Stimulated activated CD8-positive, alpha-beta memory T cell treated with anti-CD3 and anti-CD28 coated beads, Interleukin-7, amount 100 ng/mL, for 24 hours (primary cell): ENCODE data around the gene CALML5.

ENCODE experiments used
- DNase-seq: peaks from one replicate; pipeline ENCODE4 v3.0.0-alpha.2; 2020; ENCODE audit warnings: low read depth

The CALML5 gene

GRCh38 chr10:5461914-5462840, 37.2 kb downstream of the CALML5 start:
- DNase-seq, result no peak

GRCh38 chr10:5461203-5461588, 38.2 kb downstream of the CALML5 start:
- no peak for DNase-seq

- DNase-seq, result no peak
Observed at GRCh38 chr10:5460468-5461202, 38.7 kb downstream of the CALML5 start.

GRCh38 chr10:5458949-5459747, 40.2 kb downstream of the CALML5 start:
- DNase-seq, result no peak

- DNase-seq, result no peak
Observed at GRCh38 chr10:5458425-5458824, 40.9 kb downstream of the CALML5 start.

- DNase-seq, result no peak
Observed at GRCh38 chr10:5457741-5458140, 41.6 kb downstream of the CALML5 start.

- no peak for DNase-seq
Observed at GRCh38 chr10:5456563-5456962, 42.8 kb downstream of the CALML5 start.

- DNase-seq, result no peak
Observed at GRCh38 chr10:5453749-5454489, 45.5 kb downstream of the CALML5 start.

- DNase-seq, result no peak
Observed at GRCh38 chr10:5450605-5451384, 48.6 kb downstream of the CALML5 start.

GRCh38 chr10:5449823-5450222, 49.5 kb downstream of the CALML5 start:
- no peak for DNase-seq

GRCh38 chr10:5449227-5449626, 50.1 kb downstream of the CALML5 start:
- no peak for DNase-seq
